ENCODE data around the gene PHKG2.
A peak's percentile ranks its signal among the peaks of the same experiment; 100 is the strongest.

GRCh38 chr16:30761928-30762902 lies 14.0 kb downstream of the PHKG2 start, which contains the start of the genes CFAP119 and RNF40:
- TF ChIP-seq REST (IDR thresholded peaks at IDR 0.05; ENCODE audit: borderline replicate concordance), result peak; percentile 68
- TF ChIP-seq EZH2 (IDR thresholded peaks at IDR 0.05; ENCODE audit: borderline replicate concordance, insufficient read depth, low read length, poor library complexity, severe bottlenecking), result no peak
- TF ChIP-seq TAF1 (IDR thresholded peaks at IDR 0.05; ENCODE audit: low read depth), result peak; percentile 84
- TF ChIP-seq, protein P1, sequence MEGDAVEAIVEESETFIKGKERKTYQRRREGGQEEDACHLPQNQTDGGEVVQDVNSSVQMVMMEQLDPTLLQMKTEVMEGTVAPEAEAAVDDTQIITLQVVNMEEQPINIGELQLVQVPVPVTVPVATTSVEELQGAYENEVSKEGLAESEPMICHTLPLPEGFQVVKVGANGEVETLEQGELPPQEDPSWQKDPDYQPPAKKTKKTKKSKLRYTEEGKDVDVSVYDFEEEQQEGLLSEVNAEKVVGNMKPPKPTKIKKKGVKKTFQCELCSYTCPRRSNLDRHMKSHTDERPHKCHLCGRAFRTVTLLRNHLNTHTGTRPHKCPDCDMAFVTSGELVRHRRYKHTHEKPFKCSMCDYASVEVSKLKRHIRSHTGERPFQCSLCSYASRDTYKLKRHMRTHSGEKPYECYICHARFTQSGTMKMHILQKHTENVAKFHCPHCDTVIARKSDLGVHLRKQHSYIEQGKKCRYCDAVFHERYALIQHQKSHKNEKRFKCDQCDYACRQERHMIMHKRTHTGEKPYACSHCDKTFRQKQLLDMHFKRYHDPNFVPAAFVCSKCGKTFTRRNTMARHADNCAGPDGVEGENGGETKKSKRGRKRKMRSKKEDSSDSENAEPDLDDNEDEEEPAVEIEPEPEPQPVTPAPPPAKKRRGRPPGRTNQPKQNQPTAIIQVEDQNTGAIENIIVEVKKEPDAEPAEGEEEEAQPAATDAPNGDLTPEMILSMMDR (IDR thresholded peaks at IDR 0.05; ENCODE audit: poor library complexity, severe bottlenecking), result peak; percentile 6
- peak; percentile 96 for TF ChIP-seq POLR2AphosphoS5 (IDR thresholded peaks at IDR 0.05)
- TF ChIP-seq MXI1 (conservative IDR thresholded peaks at IDR 0.05; ENCODE audit: poor library complexity, severe bottlenecking), result peak; percentile 92
- peak; percentile 20 for TF ChIP-seq RAD21 (conservative IDR thresholded peaks at IDR 0.05)

Data from neural cell (in vitro differentiated cells).